ENCODE results near the gene JMJD1C. TPM values are rescaled to one million over a fixed set of nuclear protein-coding genes. Genes with fewer than 3 reads are reported as not detected.

The JMJD1C gene

DNA sequence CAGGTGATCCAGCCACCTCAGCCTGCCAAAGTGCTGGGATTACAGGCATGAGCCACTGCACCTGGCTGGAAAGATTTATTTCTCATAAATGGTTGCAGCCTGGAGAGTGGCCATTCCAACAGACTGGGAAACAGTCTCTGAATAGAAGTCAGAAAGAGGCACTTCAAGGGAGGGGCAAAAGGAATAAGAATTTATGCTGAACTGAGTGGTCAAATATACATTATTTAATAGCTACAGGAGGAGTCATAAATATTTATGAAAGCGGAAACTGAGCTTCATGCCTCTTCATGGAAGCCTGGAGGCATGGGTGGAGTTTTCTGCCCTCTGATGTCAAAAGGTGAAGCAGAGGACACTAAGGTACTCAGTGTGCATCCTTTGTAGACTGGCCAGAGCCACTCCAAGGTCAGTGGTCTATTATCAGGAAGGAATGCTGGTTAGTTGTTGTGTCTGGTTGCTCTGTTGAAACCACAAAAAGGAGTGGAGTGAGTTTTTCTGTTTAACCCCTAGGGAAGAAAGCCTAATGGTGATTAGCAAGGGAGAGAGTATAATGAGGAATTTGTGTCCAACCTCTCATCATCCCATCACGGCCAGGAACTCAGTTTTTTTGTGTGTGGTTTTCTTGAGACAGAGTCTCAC lies 341.9 kb downstream of the JMJD1C start:
- Histone ChIP-seq H3K36me3 (ENCODE audit: control insufficient read depth in 1 of 2, insufficient read depth in 2 of 2, low read depth in 1 of 2, low read length in 2 of 2) (no peaks in the 10 kb centered on the region), H2BK120ac (ENCODE audit: low read depth, low read length) (no peak overlapping the region), H3K27ac (ENCODE audit: low read length, poor library complexity, severe bottlenecking) (no peak overlapping the region), H3K23ac (ENCODE audit: low read length in 2 of 2) (no peak overlapping the region), H2BK12ac (ENCODE audit: low read length in 2 of 2) (no peak overlapping the region), H3K9ac (ENCODE audit: low read length) (no peak overlapping the region), H3K9me3 (ENCODE audit: control insufficient read depth, low read length) (no peaks in the 10 kb centered on the region), H2BK15ac (ENCODE audit: low read depth, poor library complexity, severe bottlenecking) (no peak overlapping the region), H3K14ac (ENCODE audit: low read length in 2 of 2) (no peak overlapping the region), H4K8ac (ENCODE audit: low read length) (no peak overlapping the region), H2AFZ (ENCODE audit: low read depth, low read length) (no peak overlapping the region), H3K4me3 (ENCODE audit: insufficient read depth in 1 of 2, low read depth in 1 of 2, low read length in 2 of 2) (no peak overlapping the region), H3K4me1 (ENCODE audit: control insufficient read depth, insufficient read depth, low read depth, low read length) (no peaks in the 10 kb centered on the region), H3K27me3 (ENCODE audit: control insufficient read depth in 1 of 2, insufficient read depth in 1 of 2, low read length in 2 of 2) (no peaks in the 10 kb centered on the region), H3K18ac (ENCODE audit: low read depth in 1 of 2, low read length in 2 of 2) (no peak overlapping the region), H2BK5ac (ENCODE audit: low read depth, low read length, poor library complexity, severe bottlenecking) (no peak overlapping the region), H3K79me1 (replicated peaks; ENCODE audit: low read length, poor library complexity, severe bottlenecking) (no peaks in the 10 kb centered on the region), H3K4ac (ENCODE audit: low read depth in 1 of 2, low read length in 2 of 2) (no peak overlapping the region), H4K91ac (ENCODE audit: low read length) (no peak overlapping the region), H2AK5ac (ENCODE audit: low read length, severe bottlenecking) (no peak overlapping the region), H3K4me2 (ENCODE audit: low read length, poor library complexity, severe bottlenecking) (no peak overlapping the region)
- peak; percentile 22 for DNase-seq
- 98% methylated on average over 1 of the region's 2 CpGs for WGBS

DNA sequence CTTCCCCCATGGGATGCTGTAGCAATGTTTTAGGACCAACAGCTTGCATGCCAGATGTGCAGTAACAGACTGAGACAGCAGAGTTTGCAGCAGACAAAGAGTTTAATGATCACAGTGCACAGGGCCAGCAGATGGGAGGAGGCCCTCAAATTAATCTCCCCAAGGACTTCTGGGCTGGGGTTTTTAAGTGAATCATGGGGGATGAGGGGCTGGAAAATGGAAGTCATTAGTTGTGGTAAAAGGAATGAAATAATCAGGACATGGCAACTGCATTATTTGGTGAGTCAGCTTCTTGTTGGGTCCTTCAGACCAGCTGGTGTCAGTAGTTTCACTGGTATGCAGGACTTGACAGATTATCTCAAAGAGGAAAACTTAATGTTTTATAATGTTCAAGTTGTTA lies 345.2 kb downstream of the JMJD1C start:
- no peak overlapping the region for H3K4me3 ChIP-seq (ENCODE audit: insufficient read depth in 1 of 2, low read depth in 1 of 2, low read length in 2 of 2)

GRCh38 chr10:63119041-63119440 lies 346.7 kb downstream of the JMJD1C start:
- Histone ChIP-seq H2BK120ac (ENCODE audit: low read depth, low read length) (no peak overlapping the region), H3K4me1 (ENCODE audit: control insufficient read depth, insufficient read depth, low read depth, low read length) (no peaks in the 10 kb centered on the region), H3K4me2 (ENCODE audit: low read length, poor library complexity, severe bottlenecking) (no peak overlapping the region), H3K9ac (ENCODE audit: low read length) (no peak overlapping the region), H4K8ac (ENCODE audit: low read length) (no peak overlapping the region), H2BK5ac (ENCODE audit: low read depth, low read length, poor library complexity, severe bottlenecking) (no peak overlapping the region), H3K9me3 (ENCODE audit: control insufficient read depth, low read length) (no peaks in the 10 kb centered on the region), H3K23ac (ENCODE audit: low read length in 2 of 2) (no peak overlapping the region), H3K4ac (ENCODE audit: low read depth in 1 of 2, low read length in 2 of 2) (no peak overlapping the region), H3K4me3 (ENCODE audit: insufficient read depth in 1 of 2, low read depth in 1 of 2, low read length in 2 of 2) (no peak overlapping the region), H2AK5ac (ENCODE audit: low read length, severe bottlenecking) (no peak overlapping the region), H3K36me3 (ENCODE audit: control insufficient read depth in 1 of 2, insufficient read depth in 2 of 2, low read depth in 1 of 2, low read length in 2 of 2) (no peaks in the 10 kb centered on the region), H4K91ac (ENCODE audit: low read length) (no peak overlapping the region), H3K14ac (ENCODE audit: low read length in 2 of 2) (no peak overlapping the region), H2BK12ac (ENCODE audit: low read length in 2 of 2) (no peak overlapping the region), H2AFZ (ENCODE audit: low read depth, low read length) (no peak overlapping the region), H3K27me3 (ENCODE audit: control insufficient read depth in 1 of 2, insufficient read depth in 1 of 2, low read length in 2 of 2) (no peaks in the 10 kb centered on the region), H3K18ac (ENCODE audit: low read depth in 1 of 2, low read length in 2 of 2) (no peak overlapping the region), H2BK15ac (ENCODE audit: low read depth, poor library complexity, severe bottlenecking) (no peak overlapping the region), H3K79me1 (replicated peaks; ENCODE audit: low read length, poor library complexity, severe bottlenecking) (no peaks in the 10 kb centered on the region), H3K27ac (ENCODE audit: low read length, poor library complexity, severe bottlenecking) (no peak overlapping the region)
- no peak for DNase-seq

More for the DNA sequence above, 345.2 kb downstream of the JMJD1C start:
- Histone ChIP-seq H3K36me3 (ENCODE audit: control insufficient read depth in 1 of 2, insufficient read depth in 2 of 2, low read depth in 1 of 2, low read length in 2 of 2) (no peaks in the 10 kb centered on the region), H3K23ac (ENCODE audit: low read length in 2 of 2) (no peak overlapping the region), H4K91ac (ENCODE audit: low read length) (no peak overlapping the region), H3K14ac (ENCODE audit: low read length in 2 of 2) (no peak overlapping the region), H3K4me2 (ENCODE audit: low read length, poor library complexity, severe bottlenecking) (no peak overlapping the region), H3K4me1 (ENCODE audit: control insufficient read depth, insufficient read depth, low read depth, low read length) (no peaks in the 10 kb centered on the region), H3K27ac (ENCODE audit: low read length, poor library complexity, severe bottlenecking) (no peak overlapping the region), H2BK15ac (ENCODE audit: low read depth, poor library complexity, severe bottlenecking) (no peak overlapping the region), H3K18ac (ENCODE audit: low read depth in 1 of 2, low read length in 2 of 2) (no peak overlapping the region), H2AFZ (ENCODE audit: low read depth, low read length) (no peak overlapping the region), H2BK120ac (ENCODE audit: low read depth, low read length) (no peak overlapping the region), H3K79me1 (replicated peaks; ENCODE audit: low read length, poor library complexity, severe bottlenecking) (no peaks in the 10 kb centered on the region), H3K9ac (ENCODE audit: low read length) (peak overlapping the region; percentile 60), H3K9me3 (ENCODE audit: control insufficient read depth, low read length) (no peaks in the 10 kb centered on the region), H4K8ac (ENCODE audit: low read length) (no peak overlapping the region), H3K27me3 (ENCODE audit: control insufficient read depth in 1 of 2, insufficient read depth in 1 of 2, low read length in 2 of 2) (no peaks in the 10 kb centered on the region), H3K4ac (ENCODE audit: low read depth in 1 of 2, low read length in 2 of 2) (no peak overlapping the region), H2AK5ac (ENCODE audit: low read length, severe bottlenecking) (no peak overlapping the region), H2BK12ac (ENCODE audit: low read length in 2 of 2) (peak overlapping the region in 1 of 2 experiments; percentile 32), H2BK5ac (ENCODE audit: low read depth, low read length, poor library complexity, severe bottlenecking) (no peak overlapping the region)
- peak; percentile 91 for DNase-seq

Small RNA genes within 50 kb of the gene (small RNA-seq; reads per million reads assigned to genes)
- gene AC022022.1 (ENCODE audit: low read depth) (not detected), gene MIR1296 (ENCODE audit: low read depth) (143 reads per million, percentile 93 among the genes with 10 or more reads in this experiment)
